ENCODE data around the gene PLA2G2C. TPM values are rescaled to one million over a fixed set of nuclear protein-coding genes. Genes with fewer than 3 reads are reported as not detected.

PLA2G2C gene
- total RNA-seq, 4 donors from 2014 or later, result 0.33 to 0.42 (median 0.40) TPM; not detected in 1

GRCh38 chr1:20229171-20229570 lies 42.9 kb upstream of the PLA2G2C start:
- no peaks in the 10 kb centered on the region for H3K4me1 ChIP-seq
- 72% methylated on average over 2 of the region's 2 CpGs for WGBS
- H3K27ac ChIP-seq (replicated peaks in 1 of 4), result no peak overlapping the region
- H3K27me3 ChIP-seq, result peaks cover 0 to 78% (median 8%) of the 10 kb centered on the region in 4 donors
- no peaks in the 10 kb centered on the region for H3K36me3 ChIP-seq
- intact Hi-C loops (cut with DNase I), result no loop called here
- H3K4me3 ChIP-seq, result no peak overlapping the region
- DNase-seq (ENCODE audit: extremely low spot score), result no peak
- no peaks in the 10 kb centered on the region for H3K9me3 ChIP-seq
- TF ChIP-seq POLR2AphosphoS5 (IDR thresholded peaks at IDR 0.05) (no peak), EP300 (IDR thresholded peaks at IDR 0.05) (no peak), POLR2A (IDR thresholded peaks at IDR 0.05; ENCODE audit: low read depth) (no peak), CTCF (IDR thresholded peaks at IDR 0.05) (no peak)

GRCh38 chr1:20228314-20228825 lies 42.1 kb upstream of the PLA2G2C start:
- Histone ChIP-seq H3K27me3 (peaks cover 0 to 78% (median 9%) of the 10 kb centered on the region in 4 donors), H3K36me3 (no peaks in the 10 kb centered on the region), H3K27ac (replicated peaks in 1 of 4) (no peak overlapping the region), H3K9me3 (no peaks in the 10 kb centered on the region), H3K4me1 (no peaks in the 10 kb centered on the region), H3K4me3 (no peak overlapping the region)
- 76% methylated on average over 11 of the region's 11 CpGs for WGBS
- TF ChIP-seq POLR2A (IDR thresholded peaks at IDR 0.05; ENCODE audit: low read depth), result no peak
- no peak for TF ChIP-seq EP300 (IDR thresholded peaks at IDR 0.05)
- TF ChIP-seq CTCF (IDR thresholded peaks at IDR 0.05), result no peak
- TF ChIP-seq POLR2AphosphoS5 (IDR thresholded peaks at IDR 0.05), result no peak
- no peak for DNase-seq (ENCODE audit: extremely low spot score)
- intact Hi-C loops (cut with DNase I), result no loop called here

GRCh38 chr1:20227704-20228103 lies 41.4 kb upstream of the PLA2G2C start:
- WGBS, result 66% methylated on average over 4 of the region's 4 CpGs
- DNase-seq (ENCODE audit: extremely low spot score), result no peak
- peaks cover 0 to 78% (median 9%) of the 10 kb centered on the region in 4 donors for H3K27me3 ChIP-seq
- no peaks in the 10 kb centered on the region for H3K9me3 ChIP-seq
- no peak overlapping the region for H3K27ac ChIP-seq (replicated peaks in 1 of 4)
- H3K4me3 ChIP-seq, result no peak overlapping the region
- H3K4me1 ChIP-seq, result no peaks in the 10 kb centered on the region
- TF ChIP-seq EP300 (IDR thresholded peaks at IDR 0.05) (no peak), CTCF (IDR thresholded peaks at IDR 0.05) (no peak), POLR2AphosphoS5 (IDR thresholded peaks at IDR 0.05) (no peak), POLR2A (IDR thresholded peaks at IDR 0.05; ENCODE audit: low read depth) (no peak)
- intact Hi-C loops (cut with DNase I), result no loop called here
- H3K36me3 ChIP-seq, result no peaks in the 10 kb centered on the region

GRCh38 chr1:20224546-20224945 lies 38.2 kb upstream of the PLA2G2C start:
- DNase-seq (ENCODE audit: extremely low spot score), result no peak
- TF ChIP-seq POLR2A (IDR thresholded peaks at IDR 0.05; ENCODE audit: low read depth) (no peak), EP300 (IDR thresholded peaks at IDR 0.05) (no peak), CTCF (IDR thresholded peaks at IDR 0.05) (no peak), POLR2AphosphoS5 (IDR thresholded peaks at IDR 0.05) (no peak)
- Histone ChIP-seq H3K4me3 (no peak overlapping the region), H3K27me3 (peaks cover 0 to 79% (median 5%) of the 10 kb centered on the region in 4 donors), H3K4me1 (no peaks in the 10 kb centered on the region), H3K27ac (replicated peaks in 1 of 4) (no peak overlapping the region), H3K36me3 (no peaks in the 10 kb centered on the region), H3K9me3 (no peaks in the 10 kb centered on the region)
- intact Hi-C loops (cut with DNase I), result no loop called here
- 76% methylated on average over 3 of the region's 3 CpGs for WGBS
